H1 (cell line): ENCODE data around the gene CAPN9. TPM values are rescaled to one million over a fixed set of nuclear protein-coding genes. Genes with fewer than 3 reads are reported as not detected.

Source experiments
- CTCF ChIA-PET: fragments of 300-600 bp; sonication (Branson Sonifier 250); formaldehyde crosslinking; loops from one replicate; lab custom pipeline; 2021; ENCODE audit not compliant: partially characterized antibody; lab: Charles Lee
- POLR2A ChIA-PET: fragments of 300-600 bp; sonication (Branson Sonifier 250); formaldehyde crosslinking; loops from one replicate; lab custom pipeline; 2021; ENCODE audit warnings: inconsistent platforms; ENCODE audit not compliant: partially characterized antibody; lab: Charles Lee
- DNase-seq, 2 experiments: peaks; one replicate each; pipeline versions ENCODE4 v3.0.0 to v3.0.0-alpha.2; 2010 to 2022; ENCODE audit warnings: low spot score in 2 of 2, low read depth in 1 of 2, mixed read lengths in 1 of 2
- FAIRE-seq: peaks from 2 replicates; lab custom pipeline; 2011; peaks lifted over from hg19 to GRCh38; lab: Jason Lieb, UNC
- H2AFZ ChIP-seq: 2 replicates; pipeline ENCODE4 v1.8.1; 2012; ENCODE audit warnings: low read length, inconsistent platforms
- H2AK5ac ChIP-seq: 2 replicates; pipeline ENCODE4 v1.6.1; 2013; ENCODE audit warnings: low read depth, low read length
- H2BK120ac ChIP-seq: replicated peaks from 2 replicates; pipeline ENCODE3; 2013; ENCODE audit warnings: low read depth, low read length, inconsistent platforms
- H2BK12ac ChIP-seq: 2 replicates; pipeline ENCODE4 v1.6.1; 2013; ENCODE audit warnings: low read depth, low read length
- H2BK15ac ChIP-seq: 2 replicates; pipeline ENCODE4 v1.6.1; 2013; ENCODE audit warnings: low read length
- H2BK20ac ChIP-seq: 2 replicates; pipeline ENCODE4 v1.6.1; 2013; ENCODE audit warnings: low read length
- H2BK5ac ChIP-seq: 2 replicates; pipeline ENCODE4 v1.6.1; 2013; ENCODE audit warnings: low read depth, low read length
- H3K14ac ChIP-seq: 2 replicates; pipeline ENCODE4 v1.6.1; 2013; ENCODE audit warnings: inconsistent platforms; ENCODE audit not compliant: insufficient read length
- H3K18ac ChIP-seq: 2 replicates; pipeline ENCODE4 v1.6.1; 2013; ENCODE audit warnings: low read length; ENCODE audit errors: extremely low read depth
- H3K23ac ChIP-seq: 2 replicates; pipeline ENCODE4 v1.6.1; 2013; ENCODE audit warnings: inconsistent platforms; ENCODE audit not compliant: insufficient read length
- H3K23me2 ChIP-seq: 2 replicates; pipeline ENCODE4 v1.6.1; 2013; ENCODE audit warnings: low read depth, low read length
- H3K27ac ChIP-seq: 2 replicates; pipeline ENCODE4 v1.6.1; 2011; ENCODE audit warnings: low read depth, low read length, inconsistent platforms
- H3K27me3 ChIP-seq, 4 experiments: replicated peaks in 1 of 4; 1 replicate in 1 of 4; 2 replicates in 3 of 4; pipeline versions ENCODE4 v1.6.1 to v1.8.1; 2011 to 2013; ENCODE audit warnings: low read length in 3 of 4, mild to moderate bottlenecking in 3 of 4, inconsistent platforms in 2 of 4, mixed read lengths in 2 of 4, moderate library complexity in 1 of 4; ENCODE audit not compliant: control insufficient read depth in 3 of 4, insufficient read depth in 3 of 4; ENCODE audit errors: extremely low read depth in 1 of 4
- H3K36me3 ChIP-seq, 4 experiments: 2 replicates each; pipeline versions ENCODE4 v1.6.1 to v1.8.1; 2011 to 2013; ENCODE audit warnings: mild to moderate bottlenecking in 4 of 4, low read length in 3 of 4, moderate library complexity in 2 of 4, control low read depth in 1 of 4, inconsistent platforms in 1 of 4; ENCODE audit not compliant: insufficient read depth in 4 of 4, control insufficient read depth in 2 of 4
- H3K4ac ChIP-seq: replicated peaks from 2 replicates; pipeline ENCODE3; 2013; ENCODE audit warnings: low read length, low read depth, mixed read lengths, inconsistent platforms; ENCODE audit not compliant: insufficient read length
- H3K4me1 ChIP-seq, 4 experiments: replicated peaks in 1 of 4; 1 replicate in 1 of 4; 2 replicates in 3 of 4; pipeline versions ENCODE4 v1.6.1 to v1.8.1; 2011 to 2013; ENCODE audit warnings: low read length in 3 of 4, inconsistent platforms in 2 of 4, mixed read lengths in 1 of 4; ENCODE audit not compliant: insufficient read depth in 4 of 4, control insufficient read depth in 3 of 4
- H3K4me2 ChIP-seq, 2 experiments: 2 replicates each; pipeline versions ENCODE4 v1.6.1 to v1.8.1; 2011 to 2013; ENCODE audit warnings: low read depth in 2 of 2, low read length in 2 of 2, control low read depth in 1 of 2, inconsistent platforms in 1 of 2, mild to moderate bottlenecking in 1 of 2; ENCODE audit not compliant: insufficient read depth in 1 of 2
- H3K4me3 ChIP-seq, 4 experiments: fragments of 200-600, 300-600 bp in 1 of 4; sonication (generic), shearing (Covaris generic), sonication (Bioruptor Twin) in 1 of 4; 2 replicates each; pipeline versions ENCODE4 v1.5.1 to v1.8.1; 2011 to 2016; ENCODE audit warnings: low read length in 4 of 4, low read depth in 3 of 4, control low read depth in 2 of 4, inconsistent platforms in 2 of 4, mild to moderate bottlenecking in 2 of 4, mixed read lengths in 1 of 4, moderate library complexity in 1 of 4; ENCODE audit not compliant: insufficient read depth in 2 of 4; ENCODE audit errors: extremely low read depth in 1 of 4
- H3K56ac ChIP-seq: replicated peaks from 2 replicates; pipeline ENCODE3; 2013; ENCODE audit warnings: low read depth, mild to moderate bottlenecking, mixed read lengths, low read length, inconsistent platforms; ENCODE audit not compliant: insufficient read length
- H3K79me1 ChIP-seq: 2 replicates; pipeline ENCODE4 v1.6.1; 2013; ENCODE audit warnings: low read depth, low read length, control low read depth
- H3K79me2 ChIP-seq, 2 experiments: 2 replicates each; pipeline versions ENCODE4 v1.6.1 to v1.8.1; 2012 to 2013; ENCODE audit warnings: low read length in 2 of 2, mild to moderate bottlenecking in 2 of 2, inconsistent platforms in 1 of 2; ENCODE audit not compliant: insufficient read depth in 2 of 2, control insufficient read depth in 1 of 2
- H3K9ac ChIP-seq, 4 experiments: replicated peaks in 1 of 4; 1 replicate in 1 of 4; 2 replicates in 3 of 4; pipeline versions ENCODE4 v1.6.1 to v1.8.1; 2011 to 2013; ENCODE audit warnings: low read depth in 3 of 4, low read length in 3 of 4, control low read depth in 2 of 4, mild to moderate bottlenecking in 2 of 4, moderate library complexity in 2 of 4, inconsistent platforms in 1 of 4; ENCODE audit errors: extremely low read depth in 1 of 4
- H3K9me3 ChIP-seq, 2 experiments: 2 replicates each; pipeline versions ENCODE4 v1.6.1 to v1.8.1; 2012 to 2013; ENCODE audit warnings: mild to moderate bottlenecking in 2 of 2, moderate library complexity in 2 of 2, control low read depth in 1 of 2, inconsistent platforms in 1 of 2, low read depth in 1 of 2, low read length in 1 of 2, mixed read lengths in 1 of 2; ENCODE audit not compliant: insufficient read depth in 2 of 2
- H4K20me1 ChIP-seq, 2 experiments: replicated peaks in 1 of 2; 2 replicates each; pipeline versions ENCODE3 to v1.8.1; 2011 to 2013; ENCODE audit warnings: inconsistent platforms in 2 of 2, low read length in 2 of 2, mild to moderate bottlenecking in 1 of 2; ENCODE audit not compliant: insufficient read depth in 2 of 2, control insufficient read depth in 1 of 2
- H4K5ac ChIP-seq: 2 replicates; pipeline ENCODE4 v1.6.1; 2013; ENCODE audit warnings: low read length, low read depth, mixed read lengths, inconsistent platforms; ENCODE audit not compliant: insufficient read length
- H4K8ac ChIP-seq: 2 replicates; pipeline ENCODE4 v1.8.0; 2013; ENCODE audit warnings: mild to moderate bottlenecking, moderate library complexity, low read length, inconsistent platforms; ENCODE audit not compliant: insufficient read depth; ENCODE audit errors: extremely low read depth
- H4K91ac ChIP-seq: replicated peaks from 2 replicates; pipeline ENCODE3; 2013; ENCODE audit warnings: low read length, mixed read lengths, inconsistent platforms; ENCODE audit not compliant: insufficient read length
- BACH1 ChIP-seq: IDR thresholded peaks from 2 replicates; pipeline ENCODE4 v1.6.1; 2012; ENCODE audit warnings: low read length, improper control_type of control experiment
- BCL11A ChIP-seq, 2 experiments: IDR thresholded peaks; one replicate each; pipeline ENCODE4 v1.6.1; 2011; ENCODE audit warnings: low read depth in 2 of 2, low read length in 2 of 2, mild to moderate bottlenecking in 2 of 2
- RFX5 ChIP-seq: IDR thresholded peaks from 2 replicates; pipeline ENCODE4 v1.6.1; 2011; ENCODE audit warnings: low read depth, low read length, improper control_type of control experiment, borderline replicate concordance
- SIN3A ChIP-seq, 2 experiments: IDR thresholded peaks in 1 of 2; conservative IDR thresholded peaks in 1 of 2; 2 replicates each; pipeline ENCODE4 v1.6.1; 2011 to 2012; ENCODE audit warnings: low read length in 2 of 2, improper control_type of control experiment in 1 of 2, low read depth in 1 of 2, mild to moderate bottlenecking in 1 of 2
- SIRT6 ChIP-seq: IDR thresholded peaks from one replicate; pipeline ENCODE4 v1.7.1; 2012; ENCODE audit warnings: low read length, inconsistent platforms
- SP1 ChIP-seq: IDR thresholded peaks from 2 replicates; pipeline ENCODE4 v1.6.1; 2011; ENCODE audit warnings: low read depth, low read length
- SUZ12 ChIP-seq: fragments of 200-600 bp; sonication (generic); IDR thresholded peaks from 2 replicates; pipeline ENCODE4 v1.6.1; 2012; ENCODE audit warnings: mild to moderate bottlenecking, inconsistent platforms, low read length, moderate library complexity, mixed read lengths
- ZNF274 ChIP-seq: IDR thresholded peaks from 2 replicates; pipeline ENCODE4 v1.7.0; 2012; ENCODE audit warnings: low read length, borderline replicate concordance; ENCODE audit errors: extremely low read depth
- WGBS, 2 experiments: shearing (Covaris generic) in 1 of 2; methylation state at CpG; one replicate each; pipeline versions ENCODE4 v1.1.6 to v1.1.7; 2013 to 2015; ENCODE audit warnings: low lambda C conversion rate in 2 of 2, mixed read lengths in 2 of 2, inconsistent platforms in 1 of 2, low coverage in 1 of 2, missing lambda C conversion rate in 1 of 2; ENCODE audit not compliant: insufficient replicate concordance in 2 of 2, insufficient coverage in 1 of 2, insufficient read length in 1 of 2; ENCODE audit errors: extremely low coverage in 1 of 2, missing lambda C conversion rate in 1 of 2; 5-methylcytosine and 5-hydroxymethylcytosine counted together
- polyA plus RNA-seq, 7 experiments: library from polyadenylated mRNA; depleted of rRNA in 3 of 7; stranded (reverse) in 5 of 7; unstranded in 2 of 7; fragments of >200 nt in 5 of 7; fragments of 200-250 nt in 2 of 7; gene quantifications; 1 replicate in 5 of 7; 2 replicates in 1 of 7; 4 replicates in 1 of 7; pipeline versions ENCODE4 v1.2.1 to v1.2.3, GENCODE V29; 2011 to 2013; ENCODE audit warnings: missing spikeins in 2 of 7, mixed read lengths in 2 of 7
- total RNA-seq: library from RNA; stranded (reverse); fragmentation: NEBNext Ultra II Directional; extraction: Animal tissue kit (Norgen Biotek cat#: 25700); gene quantifications from 2 replicates; pipeline ENCODE4 v1.2.1, GENCODE V29; 2021

The CAPN9 gene
- total and polyA plus RNA-seq, 2 of the 8 experiments (the other 6 are each of a cell fraction or from before 2014, with no cell fraction given), result 0.22 to 0.76 TPM

- Histone ChIP-seq H3K27me3 (peaks cover 17 to 59% (median 55%) of the 10 kb centered on the region in 4 experiments), H3K79me2 (no peaks in the 10 kb centered on the region), H4K5ac (no peak overlapping the region), H2BK12ac (no peak overlapping the region), H3K4me1 (peaks cover 0 to 8% (median 3%) of the 10 kb centered on the region in 4 experiments; a peak in 4 of 7 replicates), H3K18ac (no peak overlapping the region), H2AK5ac (no peak overlapping the region), H3K4me2 (no peak overlapping the region), H2BK20ac (no peak overlapping the region), H3K4ac (no peak overlapping the region), H3K9ac (no peak overlapping the region), H2BK15ac (no peak overlapping the region), H4K91ac (no peak overlapping the region), H3K23me2 (no peaks in the 10 kb centered on the region), H3K23ac (no peak overlapping the region), H3K56ac (no peak overlapping the region), H2BK120ac (no peak overlapping the region), H4K20me1 (peaks cover 0 to 5% of the 10 kb centered on the region in 2 experiments), H4K8ac (no peak overlapping the region), H3K36me3 (no peaks in the 10 kb centered on the region), H2AFZ (no peak overlapping the region), H3K9me3 (peaks cover 0 to 6% of the 10 kb centered on the region in 2 experiments; a peak in 1 of 4 replicates), H3K4me3 (no peak overlapping the region), H3K14ac (no peak overlapping the region), H3K27ac (no peak overlapping the region), H3K79me1 (no peaks in the 10 kb centered on the region), H2BK5ac (no peak overlapping the region)
- FAIRE-seq, result no peak
- POLR2A ChIA-PET, result no interaction called here
- TF ChIP-seq BACH1 (no peak), SIN3A (conservative IDR thresholded peaks at IDR 0.05 in 1 of 2, IDR thresholded peaks at IDR 0.05 in 1 of 2; ENCODE audit: low read depth in 1 of 2, low read length in 2 of 2) (no peak), RFX5 (no peak), BCL11A (IDR thresholded peaks at IDR 0.05; ENCODE audit: low read depth in 2 of 2, low read length in 2 of 2) (no peak), SIRT6 (no peak), ZNF274 (no peak), SUZ12 (no peak), SP1 (no peak)
- DNase-seq, result no peak
- CTCF ChIA-PET, result interaction anchor here (1.1 to 1.8 kb wide), 2 partner anchors 81 to 430 kb away, joined by 3 to 4 read pairs; no protein-coding TSS in a partner anchor
- 83% methylated on average over 3 of the region's 3 CpGs; no CpG with 5 or more reads in 1 of the 2 experiments for WGBS, 2 experiments
Measured at GRCh38 chr1:230781131-230781530, 33.9 kb downstream of the CAPN9 start.
